HL-60 (cell line): ENCODE results near the gene LYRM9.
"Not testable (repeated sequence)": the region's sequence is repeated elsewhere in the genome, so short reads cannot be mapped to it uniquely, and the experiment has no call there.

Experiments used
- CTCF ChIP-seq: IDR thresholded peaks from one replicate; pipeline ENCODE4 v1.5.1; 2011; ENCODE audit warnings: low read length, control low read depth, inconsistent platforms; ENCODE audit not compliant: insufficient read depth
- POLR2AphosphoS5 ChIP-seq: IDR thresholded peaks from 2 replicates; pipeline ENCODE4 v1.6.1; 2012; ENCODE audit warnings: low read depth
- REST ChIP-seq: IDR thresholded peaks from 2 replicates; pipeline ENCODE4 v1.6.1; 2012; ENCODE audit warnings: low read depth; ENCODE audit not compliant: insufficient replicate concordance
- SPI1 ChIP-seq: IDR thresholded peaks from 2 replicates; pipeline ENCODE4 v1.6.1; 2012; ENCODE audit warnings: low read depth, mild to moderate bottlenecking, borderline replicate concordance

- TF ChIP-seq CTCF, POLR2AphosphoS5, SPI1, REST: not testable (repeated sequence)
Measured at GRCh38 chr17:27840406-27840678, 52.8 kb downstream of the LYRM9 start.
